GM12872 (cell line): Measurements from ENCODE around the gene CCDC91.

Experiments used
- TF ChIP-seq, protein P1 (sequence below): IDR thresholded peaks from 3 replicates; pipeline ENCODE4 v1.5.1; 2011; ENCODE audit warnings: low read depth, mild to moderate bottlenecking, low read length, moderate library complexity; ENCODE audit not compliant: insufficient read depth

Gene CCDC91

DNA sequence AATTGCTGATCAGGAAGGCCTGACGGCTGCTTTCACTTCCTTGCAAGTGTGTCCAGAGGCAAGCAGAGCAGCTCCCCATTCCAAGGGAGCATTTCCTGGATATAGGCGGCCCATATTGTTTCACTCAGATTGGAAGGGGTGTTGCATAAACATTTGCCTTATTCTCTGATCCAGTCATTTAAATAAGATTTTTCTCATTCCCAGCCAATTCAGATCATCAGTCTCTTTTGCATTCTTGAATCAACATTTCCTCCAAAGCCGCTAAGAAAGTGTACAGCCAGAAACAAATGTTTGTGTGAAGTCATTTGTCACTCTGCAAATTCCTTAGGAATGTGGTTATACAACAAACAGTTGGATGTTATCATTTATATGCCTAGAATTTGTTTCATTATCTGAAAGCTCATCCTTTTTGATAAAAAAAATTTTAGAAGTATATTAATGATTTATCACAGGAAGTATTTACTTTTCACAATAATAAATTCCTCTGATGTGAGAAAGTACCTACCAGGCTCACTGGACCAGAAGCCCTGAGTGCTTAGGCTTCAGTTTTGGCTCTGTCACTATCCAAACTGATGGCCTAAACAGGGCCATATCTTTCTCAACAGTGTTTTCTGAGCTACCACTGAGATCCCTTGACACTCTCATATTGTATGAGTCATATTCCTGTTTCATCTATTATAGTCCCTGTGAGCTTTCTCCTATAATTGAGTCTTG, 379.6 kb downstream of the CCDC91 start:
- TF ChIP-seq, protein P1, sequence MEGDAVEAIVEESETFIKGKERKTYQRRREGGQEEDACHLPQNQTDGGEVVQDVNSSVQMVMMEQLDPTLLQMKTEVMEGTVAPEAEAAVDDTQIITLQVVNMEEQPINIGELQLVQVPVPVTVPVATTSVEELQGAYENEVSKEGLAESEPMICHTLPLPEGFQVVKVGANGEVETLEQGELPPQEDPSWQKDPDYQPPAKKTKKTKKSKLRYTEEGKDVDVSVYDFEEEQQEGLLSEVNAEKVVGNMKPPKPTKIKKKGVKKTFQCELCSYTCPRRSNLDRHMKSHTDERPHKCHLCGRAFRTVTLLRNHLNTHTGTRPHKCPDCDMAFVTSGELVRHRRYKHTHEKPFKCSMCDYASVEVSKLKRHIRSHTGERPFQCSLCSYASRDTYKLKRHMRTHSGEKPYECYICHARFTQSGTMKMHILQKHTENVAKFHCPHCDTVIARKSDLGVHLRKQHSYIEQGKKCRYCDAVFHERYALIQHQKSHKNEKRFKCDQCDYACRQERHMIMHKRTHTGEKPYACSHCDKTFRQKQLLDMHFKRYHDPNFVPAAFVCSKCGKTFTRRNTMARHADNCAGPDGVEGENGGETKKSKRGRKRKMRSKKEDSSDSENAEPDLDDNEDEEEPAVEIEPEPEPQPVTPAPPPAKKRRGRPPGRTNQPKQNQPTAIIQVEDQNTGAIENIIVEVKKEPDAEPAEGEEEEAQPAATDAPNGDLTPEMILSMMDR, result no peak

DNA sequence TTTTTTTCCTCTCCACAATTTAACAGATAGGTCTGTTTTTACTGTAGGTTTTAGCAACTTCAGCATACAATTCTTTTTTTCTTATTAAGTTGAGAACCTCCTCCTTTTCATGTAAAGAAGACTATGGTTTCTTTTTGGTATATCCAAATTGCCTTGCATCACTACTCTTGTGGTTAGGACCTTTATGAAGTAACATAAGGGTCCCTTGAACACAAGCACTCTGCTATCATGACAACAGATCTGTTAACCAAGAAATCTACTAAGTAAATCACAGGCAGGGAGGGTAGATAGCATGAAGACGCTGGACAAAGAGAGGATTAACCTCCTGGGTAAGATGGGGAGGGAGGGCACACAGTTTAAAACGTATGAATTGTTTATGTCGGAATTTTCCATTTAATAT, 380.6 kb downstream of the CCDC91 start:
- TF ChIP-seq, protein P1, result no peak

DNA sequence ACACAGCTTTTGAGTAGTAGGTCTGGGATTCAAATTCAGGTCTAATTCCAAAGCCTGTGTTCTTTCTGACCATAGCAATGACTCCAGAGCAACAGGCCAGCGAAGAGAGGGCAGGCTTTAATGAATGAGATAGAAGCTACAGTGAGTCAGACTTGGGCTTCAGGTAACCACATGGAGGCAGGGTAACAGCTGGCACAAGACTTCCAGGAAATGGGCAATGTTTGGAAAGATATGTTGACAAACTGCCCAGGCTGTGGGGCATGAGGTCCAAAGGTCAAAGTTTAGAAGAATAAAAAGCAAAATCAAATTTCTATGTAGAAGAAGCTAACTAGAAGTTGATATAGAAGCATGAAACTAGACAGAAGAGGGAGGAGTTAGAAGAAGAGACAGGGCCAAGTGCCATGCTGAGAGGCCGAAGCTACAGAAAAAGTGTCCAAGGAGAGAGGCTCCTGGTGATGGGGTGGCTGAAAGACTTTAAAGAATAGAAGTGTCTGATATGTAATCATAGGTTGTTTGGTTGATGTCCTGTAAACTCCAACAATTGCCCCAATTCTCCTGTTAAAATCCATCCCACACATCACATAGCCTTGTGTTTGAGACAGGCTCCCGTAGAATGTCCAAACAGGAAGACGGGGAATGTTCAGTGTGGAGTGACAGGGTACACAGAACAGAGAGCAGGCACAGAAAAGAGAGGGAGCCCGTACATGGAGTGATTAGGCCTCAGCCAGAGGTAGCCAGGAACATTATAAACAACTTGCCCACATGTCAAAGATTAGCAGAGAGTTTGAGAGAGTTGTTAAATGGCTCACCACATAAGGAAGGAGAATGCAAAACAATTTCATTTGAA, 384.7 kb downstream of the CCDC91 start:
- TF ChIP-seq, protein P1, result no peak

DNA sequence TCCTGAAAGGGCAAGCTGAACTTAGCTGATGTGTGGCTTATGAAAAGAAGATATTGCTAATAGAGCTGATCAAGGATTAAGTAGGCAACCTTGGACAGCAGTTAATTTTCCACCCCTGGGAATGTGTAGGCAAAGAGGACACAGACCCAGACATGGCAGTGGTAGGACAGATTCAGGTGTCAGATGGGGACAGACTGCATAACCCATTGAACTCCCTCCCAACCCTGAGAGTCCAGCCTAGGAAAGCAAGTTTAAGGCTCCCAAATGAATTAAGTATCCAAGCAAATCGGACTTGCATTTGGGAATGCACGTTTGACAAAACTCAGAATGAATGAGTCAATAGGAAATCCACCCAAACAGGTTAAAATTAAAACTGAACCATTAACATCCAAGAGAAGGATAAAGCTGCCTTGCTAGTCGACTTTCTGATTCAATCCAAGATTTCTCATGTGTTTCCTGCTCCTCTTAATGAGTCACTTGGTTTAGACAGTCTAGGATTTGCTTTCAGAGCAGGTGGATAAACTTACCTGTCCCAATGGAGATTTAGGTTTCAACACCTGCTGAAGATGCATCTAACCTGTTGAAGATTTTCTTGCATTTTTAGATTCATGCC, 385.4 kb downstream of the CCDC91 start:
- TF ChIP-seq, protein P1, result no peak

DNA sequence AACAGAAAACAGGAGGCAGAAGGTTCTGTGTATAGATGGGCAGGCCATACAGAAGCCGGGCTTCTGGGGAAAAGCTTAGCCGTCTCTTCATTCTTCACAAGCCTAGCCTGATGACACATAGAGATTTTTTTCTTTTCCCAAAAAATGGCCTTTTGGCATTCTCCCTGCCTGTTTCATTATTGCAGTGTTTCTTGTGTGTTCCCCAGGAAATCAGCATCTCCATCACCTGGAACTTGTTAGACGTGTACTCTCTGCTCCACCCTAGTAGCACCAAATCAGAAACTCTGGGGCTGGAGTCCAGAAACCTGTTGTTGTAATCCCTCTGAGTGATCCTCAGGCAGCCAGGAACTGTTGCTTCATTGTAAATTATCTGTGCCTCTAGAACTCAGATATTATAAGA, 388.1 kb downstream of the CCDC91 start:
- TF ChIP-seq, protein P1, result no peak

DNA sequence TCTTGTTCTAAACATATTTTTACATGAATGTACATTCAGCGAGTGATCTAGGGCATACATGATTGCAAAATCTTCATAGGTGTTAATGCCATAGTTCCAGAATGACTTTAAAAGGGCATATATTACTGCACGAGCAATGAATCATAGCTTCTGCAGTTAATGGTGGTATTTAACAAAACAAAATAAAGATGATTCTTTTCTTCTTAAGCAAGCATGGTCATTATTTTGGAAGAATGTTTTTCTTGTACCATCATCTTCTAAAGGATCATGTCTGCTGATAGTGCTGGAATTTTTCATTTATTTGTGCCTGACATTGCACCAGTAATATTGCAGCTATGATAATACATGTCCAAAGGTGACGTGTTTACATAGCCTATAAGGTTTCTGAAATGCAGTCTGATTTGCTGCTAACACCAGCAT, 388.6 kb downstream of the CCDC91 start:
- TF ChIP-seq, protein P1, result no peak

DNA sequence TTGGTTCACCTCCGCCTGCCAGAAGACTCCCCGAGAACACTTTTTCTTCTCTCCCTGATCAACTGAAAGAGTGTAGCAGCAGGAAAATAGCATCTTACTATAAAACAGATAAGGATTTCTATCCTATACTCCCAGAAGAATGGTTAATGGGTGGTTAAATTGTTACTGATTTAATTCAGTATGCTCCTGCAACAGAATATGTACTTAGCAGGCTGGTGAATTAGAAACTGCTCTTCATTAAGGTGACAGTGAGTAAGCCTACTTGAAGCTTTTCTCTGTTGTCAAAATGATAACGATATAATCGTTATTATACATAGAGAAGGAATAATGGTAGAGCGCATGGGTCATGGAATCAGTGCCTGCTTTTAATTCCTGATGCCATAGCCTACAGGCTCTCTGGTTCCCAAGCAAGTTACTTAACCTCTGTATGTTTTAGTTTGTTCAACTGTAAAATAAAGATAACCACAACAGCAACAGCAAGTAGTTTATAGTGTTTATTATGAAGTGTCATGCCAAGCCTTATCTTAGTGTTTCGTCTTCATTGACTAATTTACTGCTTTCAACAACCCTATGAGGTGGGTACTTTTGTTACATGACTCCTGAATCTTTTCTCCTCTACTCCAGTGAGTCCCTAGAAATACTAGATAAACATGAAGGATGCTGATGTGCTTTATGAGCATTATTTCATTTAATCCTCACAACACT, 392.6 kb downstream of the CCDC91 start:
- TF ChIP-seq, protein P1, result no peak
